Measurements from ENCODE around the gene ADSS2.
A peak's percentile ranks its signal among the peaks of the same experiment; 100 is the strongest.
"Not testable (repeated sequence)": the region's sequence is repeated elsewhere in the genome, so short reads cannot be mapped to it uniquely, and the experiment has no call there.

ADSS2 gene

GRCh38 chr1:244451539-244451950, at the start of gene ADSS2:
Gene ADSS2 (minus strand): TSS chr1:244451909. CDS start chr1:244451817, 92 bp downstream.
- Histone ChIP-seq H3K9me3 (ENCODE audit: control insufficient read depth, insufficient read depth, low read depth, low read length) (no peaks in the 10 kb centered on the region; the same call in 1 of the 2 replicates), H3K4me1 (ENCODE audit: control insufficient read depth, insufficient read depth, low read length) (peaks cover 52% of the 10 kb centered on the region), H3K27me3 (ENCODE audit: control insufficient read depth, insufficient read depth, low read length) (no peaks in the 10 kb centered on the region), H3K27ac (ENCODE audit: low read depth, low read length) (peak within 1 kb of the TSS; percentile 95; the same call in 1 of the 2 replicates), H3K4me3 (ENCODE audit: low read depth, low read length) (peak within 1 kb of the TSS; percentile 98), H3K9ac (ENCODE audit: low read length) (peak within 1 kb of the TSS; percentile 93), H3K36me3 (ENCODE audit: control insufficient read depth, insufficient read depth, low read length) (peaks cover 7% of the 10 kb centered on the region; the same call in 1 of the 2 replicates)

- not testable (repeated sequence) for H3K36me3 ChIP-seq (ENCODE audit: control insufficient read depth, insufficient read depth, low read length); H3K4me3 ChIP-seq (ENCODE audit: low read depth, low read length); H3K9ac ChIP-seq (ENCODE audit: low read length); H3K9me3 ChIP-seq (ENCODE audit: control insufficient read depth, insufficient read depth, low read depth, low read length); H3K27ac ChIP-seq (ENCODE audit: low read depth, low read length); H3K27me3 ChIP-seq (ENCODE audit: control insufficient read depth, insufficient read depth, low read length)
- H3K4me1 ChIP-seq (ENCODE audit: control insufficient read depth, insufficient read depth, low read length): peaks cover 11% of the 10 kb centered on the region
These were observed 48.8 kb upstream of the ADSS2 start for GRCh38 chr1:244500515-244500914.

GRCh38 chr1:244499484-244499883, 47.8 kb upstream of the ADSS2 start:
- peaks cover 11% of the 10 kb centered on the region for H3K4me1 ChIP-seq (ENCODE audit: control insufficient read depth, insufficient read depth, low read length)
- not testable (repeated sequence) for H3K9ac ChIP-seq (ENCODE audit: low read length); H3K9me3 ChIP-seq (ENCODE audit: control insufficient read depth, insufficient read depth, low read depth, low read length); H3K4me3 ChIP-seq (ENCODE audit: low read depth, low read length); H3K36me3 ChIP-seq (ENCODE audit: control insufficient read depth, insufficient read depth, low read length); H3K27me3 ChIP-seq (ENCODE audit: control insufficient read depth, insufficient read depth, low read length); H3K27ac ChIP-seq (ENCODE audit: low read depth, low read length)

GRCh38 chr1:244497805-244498204, 46.1 kb upstream of the ADSS2 start:
- H3K4me3 ChIP-seq (ENCODE audit: low read depth, low read length): no peak overlapping the region
- H3K27ac ChIP-seq (ENCODE audit: low read depth, low read length): no peak overlapping the region
- peaks cover 10% of the 10 kb centered on the region for H3K4me1 ChIP-seq (ENCODE audit: control insufficient read depth, insufficient read depth, low read length)
- no peaks in the 10 kb centered on the region for H3K36me3 ChIP-seq (ENCODE audit: control insufficient read depth, insufficient read depth, low read length)
- H3K27me3 ChIP-seq (ENCODE audit: control insufficient read depth, insufficient read depth, low read length): no peaks in the 10 kb centered on the region
- H3K9ac ChIP-seq (ENCODE audit: low read length): no peak overlapping the region
- H3K9me3 ChIP-seq (ENCODE audit: control insufficient read depth, insufficient read depth, low read depth, low read length): peaks cover 5% of the 10 kb centered on the region; the same call in 1 of the 2 replicates

GRCh38 chr1:244496186-244496585, 44.5 kb upstream of the ADSS2 start:
- no peaks in the 10 kb centered on the region for H3K36me3 ChIP-seq (ENCODE audit: control insufficient read depth, insufficient read depth, low read length)
- H3K4me3 ChIP-seq (ENCODE audit: low read depth, low read length): no peak overlapping the region
- H3K9me3 ChIP-seq (ENCODE audit: control insufficient read depth, insufficient read depth, low read depth, low read length): peaks cover 5% of the 10 kb centered on the region; the same call in 1 of the 2 replicates
- no peaks in the 10 kb centered on the region for H3K27me3 ChIP-seq (ENCODE audit: control insufficient read depth, insufficient read depth, low read length)
- H3K9ac ChIP-seq (ENCODE audit: low read length): no peak overlapping the region
- H3K4me1 ChIP-seq (ENCODE audit: control insufficient read depth, insufficient read depth, low read length): peaks cover 6% of the 10 kb centered on the region; the same call in 1 of the 2 replicates
- peak overlapping the region; percentile 56; the same call in 1 of the 2 replicates for H3K27ac ChIP-seq (ENCODE audit: low read depth, low read length)

GRCh38 chr1:244494653-244495052, 42.9 kb upstream of the ADSS2 start:
- Histone ChIP-seq H3K4me3 (ENCODE audit: low read depth, low read length) (no peak overlapping the region), H3K36me3 (ENCODE audit: control insufficient read depth, insufficient read depth, low read length) (no peaks in the 10 kb centered on the region), H3K9ac (ENCODE audit: low read length) (no peak overlapping the region), H3K27ac (ENCODE audit: low read depth, low read length) (no peak overlapping the region), H3K27me3 (ENCODE audit: control insufficient read depth, insufficient read depth, low read length) (no peaks in the 10 kb centered on the region), H3K9me3 (ENCODE audit: control insufficient read depth, insufficient read depth, low read depth, low read length) (peaks cover under 1% of the 10 kb centered on the region; the same call in 1 of the 2 replicates), H3K4me1 (ENCODE audit: control insufficient read depth, insufficient read depth, low read length) (peaks cover 6% of the 10 kb centered on the region; the same call in 1 of the 2 replicates)

- not testable (repeated sequence) for H3K9me3 ChIP-seq (ENCODE audit: control insufficient read depth, insufficient read depth, low read depth, low read length); H3K36me3 ChIP-seq (ENCODE audit: control insufficient read depth, insufficient read depth, low read length); H3K4me3 ChIP-seq (ENCODE audit: low read depth, low read length); H3K4me1 ChIP-seq (ENCODE audit: control insufficient read depth, insufficient read depth, low read length); H3K27ac ChIP-seq (ENCODE audit: low read depth, low read length); H3K9ac ChIP-seq (ENCODE audit: low read length); H3K27me3 ChIP-seq (ENCODE audit: control insufficient read depth, insufficient read depth, low read length)
These were observed 33.3 kb upstream of the ADSS2 start for GRCh38 chr1:244484971-244485370.

- H3K9me3 ChIP-seq (ENCODE audit: control insufficient read depth, insufficient read depth, low read depth, low read length): no peaks in the 10 kb centered on the region
- no peak overlapping the region for H3K9ac ChIP-seq (ENCODE audit: low read length)
- no peaks in the 10 kb centered on the region for H3K36me3 ChIP-seq (ENCODE audit: control insufficient read depth, insufficient read depth, low read length)
- no peak overlapping the region for H3K27ac ChIP-seq (ENCODE audit: low read depth, low read length)
- H3K4me3 ChIP-seq (ENCODE audit: low read depth, low read length): no peak overlapping the region
- H3K4me1 ChIP-seq (ENCODE audit: control insufficient read depth, insufficient read depth, low read length): no peaks in the 10 kb centered on the region
- H3K27me3 ChIP-seq (ENCODE audit: control insufficient read depth, insufficient read depth, low read length): no peaks in the 10 kb centered on the region
These were observed 21.4 kb upstream of the ADSS2 start for GRCh38 chr1:244473059-244473605.

GRCh38 chr1:244466724-244467123, 15.0 kb upstream of the ADSS2 start:
- H3K4me3 ChIP-seq (ENCODE audit: low read depth, low read length): no peak overlapping the region
- no peaks in the 10 kb centered on the region for H3K27me3 ChIP-seq (ENCODE audit: control insufficient read depth, insufficient read depth, low read length)
- no peaks in the 10 kb centered on the region for H3K36me3 ChIP-seq (ENCODE audit: control insufficient read depth, insufficient read depth, low read length)
- H3K9me3 ChIP-seq (ENCODE audit: control insufficient read depth, insufficient read depth, low read depth, low read length): peaks cover 4% of the 10 kb centered on the region; the same call in 1 of the 2 replicates
- H3K4me1 ChIP-seq (ENCODE audit: control insufficient read depth, insufficient read depth, low read length): no peaks in the 10 kb centered on the region
- H3K27ac ChIP-seq (ENCODE audit: low read depth, low read length): no peak overlapping the region
- no peak overlapping the region for H3K9ac ChIP-seq (ENCODE audit: low read length)

- peak within 1 kb of the TSS; percentile 82 for H3K27ac ChIP-seq (ENCODE audit: low read depth, low read length)
- H3K4me3 ChIP-seq (ENCODE audit: low read depth, low read length): peak within 1 kb of the TSS; percentile 73
- no peaks in the 10 kb centered on the region for H3K27me3 ChIP-seq (ENCODE audit: control insufficient read depth, insufficient read depth, low read length)
- peaks cover 8% of the 10 kb centered on the region for H3K9me3 ChIP-seq (ENCODE audit: control insufficient read depth, insufficient read depth, low read depth, low read length)
- H3K4me1 ChIP-seq (ENCODE audit: control insufficient read depth, insufficient read depth, low read length): no peaks in the 10 kb centered on the region
- H3K9ac ChIP-seq (ENCODE audit: low read length): peak within 1 kb of the TSS; percentile 76
- H3K36me3 ChIP-seq (ENCODE audit: control insufficient read depth, insufficient read depth, low read length): no peaks in the 10 kb centered on the region
These were observed 9.7 kb upstream of the ADSS2 start, which contains the start of gene CATSPERE for GRCh38 chr1:244461245-244462071. Gene CATSPERE (plus strand): TSS chr1:244461273. CDS start chr1:244461430, 157 bp downstream.

GRCh38 chr1:244460197-244460596, 8.5 kb upstream of the ADSS2 start:
- Histone ChIP-seq H3K9ac (ENCODE audit: low read length) (no peak overlapping the region), H3K4me1 (ENCODE audit: control insufficient read depth, insufficient read depth, low read length) (peaks cover 6% of the 10 kb centered on the region; the same call in 1 of the 2 replicates), H3K27ac (ENCODE audit: low read depth, low read length) (no peak overlapping the region), H3K9me3 (ENCODE audit: control insufficient read depth, insufficient read depth, low read depth, low read length) (peaks cover 8% of the 10 kb centered on the region), H3K36me3 (ENCODE audit: control insufficient read depth, insufficient read depth, low read length) (no peaks in the 10 kb centered on the region), H3K27me3 (ENCODE audit: control insufficient read depth, insufficient read depth, low read length) (no peaks in the 10 kb centered on the region), H3K4me3 (ENCODE audit: low read depth, low read length) (no peak overlapping the region)
